CD4-positive, alpha-beta T cell treated with Interleukin-10 for 1 hour (primary cell): ENCODE data around the gene KRTAP5-10.
"Not testable (repeated sequence)": the region's sequence is repeated elsewhere in the genome, so short reads cannot be mapped to it uniquely, and the experiment has no call there.

ENCODE experiments used
- DNase-seq: peaks from one replicate; pipeline ENCODE4 v3.0.0-alpha.2; 2020

KRTAP5-10 gene

DNA sequence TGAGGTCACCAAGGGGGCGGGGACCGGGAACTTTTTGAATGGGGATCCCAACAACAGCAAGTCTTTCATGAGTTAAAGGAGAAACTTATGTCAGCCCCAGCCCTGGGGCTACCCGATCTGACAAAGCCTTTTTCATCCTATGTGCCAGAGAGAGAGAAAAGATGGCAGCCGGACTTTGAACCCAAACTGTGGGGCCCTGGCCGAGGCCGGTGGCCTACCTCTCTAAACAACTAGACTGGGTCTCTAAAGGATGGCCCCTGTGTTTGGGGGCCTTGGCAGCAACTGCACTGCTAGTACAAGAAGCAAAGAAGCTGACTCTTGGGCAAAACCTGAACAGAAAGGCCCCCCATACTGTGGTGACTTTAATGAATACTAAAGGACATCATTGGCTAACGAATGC, 48.6 kb downstream of the KRTAP5-10 start:
- DNase-seq: not testable (repeated sequence)

DNA sequence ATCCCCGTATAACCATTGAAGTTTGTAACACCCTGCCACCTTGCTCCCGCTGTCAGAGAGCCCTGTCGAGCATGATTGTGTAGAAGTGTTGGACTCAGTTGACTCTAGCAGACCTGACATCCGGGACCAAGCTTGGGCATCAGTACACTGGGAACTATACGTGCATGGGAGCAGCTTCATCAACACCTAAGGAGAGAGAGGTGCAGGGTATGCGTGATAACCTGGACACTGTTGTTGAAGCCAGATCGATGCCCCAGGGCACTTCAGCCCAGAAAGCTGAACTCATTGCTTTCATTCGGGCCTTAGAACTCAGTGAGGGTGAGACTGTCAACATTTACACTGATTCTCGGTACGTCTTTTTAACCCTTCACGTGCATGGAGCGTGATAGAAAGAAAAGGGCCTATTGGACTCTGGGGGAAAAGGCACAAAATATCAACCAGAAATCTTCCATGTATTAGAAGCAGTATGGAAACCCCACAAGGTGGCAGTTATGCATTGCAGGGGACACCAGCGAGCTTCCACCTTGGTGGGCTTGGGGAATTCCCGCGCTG, 49.1 kb downstream of the KRTAP5-10 start:
- DNase-seq: not testable (repeated sequence)

DNA sequence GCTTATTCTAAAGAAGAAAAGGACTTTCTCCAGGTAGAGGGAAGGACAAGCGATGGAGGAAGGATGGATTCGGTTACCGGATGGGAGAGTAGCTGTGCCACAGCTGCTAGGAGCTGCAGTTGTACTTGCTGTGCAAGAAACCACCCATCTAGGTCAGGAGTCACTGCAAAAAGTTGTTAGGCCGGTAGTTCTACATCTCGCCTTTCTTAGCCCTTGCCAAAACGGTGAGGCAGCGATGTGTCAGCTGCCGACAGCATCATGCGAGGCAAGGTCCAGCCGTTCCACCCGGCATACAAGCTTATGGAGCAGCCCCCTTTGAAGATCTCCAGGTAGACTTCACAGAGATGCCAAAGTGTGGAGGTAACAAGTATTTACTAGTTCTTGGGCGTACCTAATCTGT, 49.6 kb downstream of the KRTAP5-10 start:
- not testable (repeated sequence) for DNase-seq
